Right atrium auricular region (tissue), 2 donors: ENCODE data around the gene GGCX. TPM values are rescaled to one million over a fixed set of nuclear protein-coding genes. Genes with fewer than 3 reads are reported as not detected.

Source experiments
- DNase-seq: peaks from one replicate; pipeline ENCODE4 v3.0.0-alpha.2; 2019; ENCODE audit warnings: low spot score
- H3K27ac ChIP-seq, 2 donors: fragments of 200-600 bp; sonication (generic); 1 replicate in 1 of 2; 2 replicates in 1 of 2; pipeline ENCODE4 v1.5.1; 2016 to 2019
- H3K27me3 ChIP-seq, 2 donors: fragments of 200-600 bp; sonication (generic); one replicate each; pipeline versions ENCODE4 v1.5.1 to v1.6.0; 2017 to 2019
- H3K36me3 ChIP-seq: fragments of 200-600 bp; sonication (generic); one replicate; pipeline ENCODE4 v1.5.1; 2016
- H3K4me1 ChIP-seq, 2 donors: fragments of 200-600 bp; sonication (generic); one replicate each; pipeline versions ENCODE4 v1.5.1 to v1.6.0; 2017 to 2019
- H3K4me3 ChIP-seq, 2 donors: fragments of 200-600 bp; sonication (generic); 1 replicate in 1 of 2; 2 replicates in 1 of 2; pipeline ENCODE4 v1.5.1; 2017 to 2019; ENCODE audit warnings: mild to moderate bottlenecking in 1 of 2, moderate library complexity in 1 of 2
- H3K9me3 ChIP-seq, 2 donors: fragments of 200-600 bp; sonication (generic); one replicate each; pipeline ENCODE4 v1.5.1; 2019
- CTCF ChIP-seq, 2 donors: fragments of 200-600 bp; sonication (generic); IDR thresholded peaks; one replicate each; pipeline ENCODE4 v1.5.1; 2019; ENCODE audit warnings: antibody characterized with exemption in 2 of 2
- total RNA-seq, 2 donors: library from RNA; depleted of rRNA; stranded (reverse); fragments of >200 nt; gene quantifications; one replicate each; pipeline ENCODE4 v1.1.0, GENCODE V29; 2016

Gene GGCX
- total RNA-seq, 2 donors from 2014 or later, result 18.0 to 23.3 TPM

GRCh38 chr2:85514323-85514722 is 47.0 kb downstream of the GGCX start:
- Histone ChIP-seq H3K27ac (no peak overlapping the region), H3K27me3 (no peaks in the 10 kb centered on the region), H3K36me3 (no peaks in the 10 kb centered on the region), H3K4me1 (peaks cover 0 to 10% of the 10 kb centered on the region in 2 donors), H3K9me3 (no peaks in the 10 kb centered on the region), H3K4me3 (no peak overlapping the region)
- TF ChIP-seq CTCF (IDR thresholded peaks at IDR 0.05), result no peak
- no peak for DNase-seq

GRCh38 chr2:85511008-85511811 is 50.1 kb downstream of the GGCX start:
- Histone ChIP-seq H3K9me3 (no peaks in the 10 kb centered on the region), H3K4me3 (no peak overlapping the region), H3K4me1 (peaks cover 0 to 17% of the 10 kb centered on the region in 2 donors), H3K27me3 (no peaks in the 10 kb centered on the region), H3K27ac (no peak overlapping the region), H3K36me3 (no peaks in the 10 kb centered on the region)
- DNase-seq, result no peak
- TF ChIP-seq CTCF (IDR thresholded peaks at IDR 0.05), result no peak

GRCh38 chr2:85506768-85507181 is 54.5 kb downstream of the GGCX start:
- Histone ChIP-seq H3K27ac (peak overlapping the region; percentile 6 to 23), H3K9me3 (no peaks in the 10 kb centered on the region), H3K27me3 (no peaks in the 10 kb centered on the region), H3K4me1 (peaks cover 0 to 47% of the 10 kb centered on the region in 2 donors), H3K36me3 (no peaks in the 10 kb centered on the region), H3K4me3 (no peak overlapping the region)
- DNase-seq, result no peak
- TF ChIP-seq CTCF (IDR thresholded peaks at IDR 0.05), result no peak

GRCh38 chr2:85505551-85506238 is 55.6 kb downstream of the GGCX start:
- DNase-seq, result no peak
- Histone ChIP-seq H3K4me1 (peaks cover 0 to 49% of the 10 kb centered on the region in 2 donors), H3K9me3 (no peaks in the 10 kb centered on the region), H3K27me3 (no peaks in the 10 kb centered on the region), H3K36me3 (no peaks in the 10 kb centered on the region), H3K4me3 (no peak overlapping the region), H3K27ac (peak overlapping the region; percentile 56 to 69)
- TF ChIP-seq CTCF (IDR thresholded peaks at IDR 0.05), result no peak

- H3K9me3 ChIP-seq, result no peaks in the 10 kb centered on the region
- peaks cover 0 to 55% of the 10 kb centered on the region in 2 donors for H3K4me1 ChIP-seq
- peak overlapping the region; percentile 56 to 69 for H3K27ac ChIP-seq
- TF ChIP-seq CTCF (IDR thresholded peaks at IDR 0.05), result no peak
- no peaks in the 10 kb centered on the region for H3K27me3 ChIP-seq
- H3K36me3 ChIP-seq, result no peaks in the 10 kb centered on the region
- peak; percentile 74 for DNase-seq
- no peak overlapping the region for H3K4me3 ChIP-seq
Measured at GRCh38 chr2:85504778-85505261, 56.5 kb downstream of the GGCX start.
